GM10248 (cell line): ENCODE data around the gene FOXO1.

Experiments used
- CTCF ChIA-PET: fragments of 300-600 bp; sonication (Branson Sonifier 250); formaldehyde crosslinking; extraction: SDS; loops from one replicate; lab custom pipeline; 2021; ENCODE audit warnings: antibody characterized with exemption; lab: Yijun Ruan, JAX
- POLR2A ChIA-PET: fragments of 350-650 bp; sonication (Branson Sonifier 250); formaldehyde crosslinking; extraction: SDS; loops from one replicate; lab custom pipeline; 2020; ENCODE audit warnings: antibody characterized with exemption; lab: Yijun Ruan, JAX
- DNase-seq: peaks from one replicate; pipeline ENCODE4 v3.0.0; 2012; ENCODE audit errors: extremely low spot score
- TF ChIP-seq, protein P1 (sequence below): IDR thresholded peaks from 2 replicates; pipeline ENCODE4 v1.5.1; 2012; ENCODE audit warnings: mild to moderate bottlenecking, low read depth; ENCODE audit errors: extremely low read depth, missing control alignments, control extremely low read depth

FOXO1 gene

DNA sequence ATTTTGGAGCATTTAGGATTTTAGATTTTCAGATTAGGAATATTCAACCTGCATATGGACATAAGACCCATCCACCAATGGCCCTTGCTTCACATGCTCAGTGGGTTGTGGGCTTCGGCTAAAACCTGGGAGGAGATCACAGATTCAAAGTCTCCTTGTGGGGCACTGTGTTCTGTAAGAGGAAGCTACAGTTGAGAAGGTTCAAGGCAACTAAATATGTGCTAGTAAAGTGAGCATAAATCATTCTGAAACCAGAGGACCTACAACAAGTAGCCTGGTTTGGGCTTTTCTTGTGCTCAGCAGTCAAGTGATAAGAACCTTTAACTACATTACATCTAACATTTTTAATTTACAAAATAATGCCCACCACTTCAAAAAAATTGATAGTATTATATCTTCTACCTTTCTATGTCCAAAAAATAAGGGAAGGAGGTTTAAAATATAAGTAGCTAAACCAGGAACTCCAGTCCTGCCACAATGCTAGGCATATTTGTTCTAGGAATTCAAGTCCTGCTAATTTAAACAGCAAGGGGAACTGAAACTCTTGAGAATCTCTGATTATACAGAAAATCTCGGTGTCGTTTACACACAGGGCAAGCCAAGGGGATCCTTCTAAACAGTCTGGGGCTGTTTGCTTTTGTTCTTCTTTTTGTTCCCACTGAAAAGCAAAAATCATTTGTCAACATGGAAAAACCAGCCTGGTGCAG, 36.6 kb downstream of the FOXO1 start:
- ChIA-PET POLR2A (no interaction called here), CTCF (interaction anchor here (0.7 kb wide), 1 partner anchor 52 kb away, joined by 3 read pairs; no protein-coding TSS in a partner anchor)
- TF ChIP-seq, protein P1, sequence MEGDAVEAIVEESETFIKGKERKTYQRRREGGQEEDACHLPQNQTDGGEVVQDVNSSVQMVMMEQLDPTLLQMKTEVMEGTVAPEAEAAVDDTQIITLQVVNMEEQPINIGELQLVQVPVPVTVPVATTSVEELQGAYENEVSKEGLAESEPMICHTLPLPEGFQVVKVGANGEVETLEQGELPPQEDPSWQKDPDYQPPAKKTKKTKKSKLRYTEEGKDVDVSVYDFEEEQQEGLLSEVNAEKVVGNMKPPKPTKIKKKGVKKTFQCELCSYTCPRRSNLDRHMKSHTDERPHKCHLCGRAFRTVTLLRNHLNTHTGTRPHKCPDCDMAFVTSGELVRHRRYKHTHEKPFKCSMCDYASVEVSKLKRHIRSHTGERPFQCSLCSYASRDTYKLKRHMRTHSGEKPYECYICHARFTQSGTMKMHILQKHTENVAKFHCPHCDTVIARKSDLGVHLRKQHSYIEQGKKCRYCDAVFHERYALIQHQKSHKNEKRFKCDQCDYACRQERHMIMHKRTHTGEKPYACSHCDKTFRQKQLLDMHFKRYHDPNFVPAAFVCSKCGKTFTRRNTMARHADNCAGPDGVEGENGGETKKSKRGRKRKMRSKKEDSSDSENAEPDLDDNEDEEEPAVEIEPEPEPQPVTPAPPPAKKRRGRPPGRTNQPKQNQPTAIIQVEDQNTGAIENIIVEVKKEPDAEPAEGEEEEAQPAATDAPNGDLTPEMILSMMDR, result no peak
- peak; percentile 50 for DNase-seq

DNA sequence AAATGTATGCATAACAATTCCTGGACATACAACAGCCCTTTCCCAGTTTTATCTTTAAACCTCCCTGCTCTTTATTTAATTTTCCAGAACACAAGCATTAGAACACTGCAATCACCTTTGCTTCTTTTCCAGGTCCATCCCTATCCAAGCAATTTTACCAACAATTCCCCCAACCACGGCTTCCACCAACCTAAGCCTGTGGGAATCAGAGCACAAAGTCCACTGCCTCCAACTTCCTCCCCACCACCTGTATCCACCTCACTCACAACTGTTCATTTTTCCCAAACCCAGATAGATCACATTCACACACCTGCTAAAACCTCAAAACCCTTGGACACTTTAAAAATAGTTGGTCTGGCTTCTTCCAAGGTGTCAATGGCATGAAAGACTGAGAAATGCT, 39.5 kb downstream of the FOXO1 start:
- CTCF ChIA-PET, result interaction anchor here (1.2 kb wide), 1 partner anchor 9 kb away, joined by 3 read pairs; no protein-coding TSS in a partner anchor
- no peak for DNase-seq

DNA sequence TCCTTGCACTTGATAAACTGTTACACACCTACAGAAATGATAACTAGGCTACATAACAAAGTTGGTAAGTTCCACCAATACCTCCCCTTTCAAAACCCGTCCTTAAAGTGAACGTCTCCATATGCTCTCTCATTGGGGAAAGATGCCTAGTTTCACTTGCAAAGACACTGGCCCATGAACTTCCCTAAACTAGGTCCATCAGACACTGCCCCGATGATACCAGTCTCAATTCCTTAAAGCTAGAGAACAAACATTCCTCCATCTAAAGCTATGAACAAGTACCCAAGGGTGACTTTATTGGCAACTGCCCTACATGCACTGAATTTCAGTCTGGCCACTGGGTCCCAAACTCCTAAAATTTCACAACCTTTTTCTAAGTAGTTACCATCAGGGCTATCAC, 39.9 kb downstream of the FOXO1 start:
- ChIA-PET POLR2A (no interaction called here), CTCF (interaction anchor here (1.2 to 1.5 kb wide), 2 partner anchors 9 to 42 kb away, joined by 3 read pairs; no protein-coding TSS in a partner anchor)
- DNase-seq, result no peak
- TF ChIP-seq, protein P1, result no peak

More for the DNA sequence above, 39.5 kb downstream of the FOXO1 start:
- TF ChIP-seq, protein P1, result no peak
- POLR2A ChIA-PET, result no interaction called here

DNA sequence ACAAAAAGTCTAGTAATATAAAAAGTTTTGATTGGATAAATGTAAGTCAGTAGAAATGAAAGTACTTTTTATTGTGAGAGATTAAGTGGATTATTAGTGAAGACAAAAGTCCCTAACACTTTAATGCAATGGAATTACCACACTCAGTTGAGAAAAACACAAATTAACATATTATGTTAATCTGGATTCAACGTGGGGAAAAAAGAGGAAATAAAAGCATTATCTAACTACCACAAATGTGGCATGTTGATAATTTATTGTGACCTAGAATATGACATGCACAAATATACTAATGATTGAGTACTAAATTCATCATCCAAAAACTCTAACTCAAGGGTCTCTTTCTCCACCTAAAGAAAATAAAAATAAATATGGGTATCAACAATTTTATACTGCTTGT, 41.5 kb downstream of the FOXO1 start:
- ChIA-PET POLR2A (no interaction called here), CTCF (interaction anchor here (1.5 kb wide), 1 partner anchor 12 kb away, joined by 3 read pairs; no protein-coding TSS in a partner anchor)
- TF ChIP-seq, protein P1, result no peak
- no peak for DNase-seq

DNA sequence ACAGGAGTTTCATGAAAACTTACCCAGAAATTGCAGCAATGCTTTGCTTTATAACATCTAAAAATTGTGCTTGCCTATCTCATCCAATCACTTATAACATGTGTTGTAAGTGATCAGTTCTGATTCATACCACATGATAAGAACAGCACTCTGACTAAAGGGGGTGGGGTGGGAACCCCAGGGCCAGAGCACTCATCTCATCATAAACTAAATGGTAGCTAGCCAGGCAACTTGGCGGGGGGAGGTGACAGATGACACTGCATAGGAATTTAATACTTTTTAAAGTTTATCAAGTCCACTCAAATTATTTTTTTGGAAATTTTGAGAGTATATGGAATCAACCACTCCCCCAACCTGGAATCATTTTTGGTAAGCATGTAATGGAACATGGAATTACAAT, 42.1 kb downstream of the FOXO1 start:
- TF ChIP-seq, protein P1, result no peak
- POLR2A ChIA-PET, result no interaction called here
- CTCF ChIA-PET, result interaction anchor here (1.5 kb wide), 1 partner anchor 13 kb away, joined by 3 read pairs; no protein-coding TSS in a partner anchor
- DNase-seq, result no peak

DNA sequence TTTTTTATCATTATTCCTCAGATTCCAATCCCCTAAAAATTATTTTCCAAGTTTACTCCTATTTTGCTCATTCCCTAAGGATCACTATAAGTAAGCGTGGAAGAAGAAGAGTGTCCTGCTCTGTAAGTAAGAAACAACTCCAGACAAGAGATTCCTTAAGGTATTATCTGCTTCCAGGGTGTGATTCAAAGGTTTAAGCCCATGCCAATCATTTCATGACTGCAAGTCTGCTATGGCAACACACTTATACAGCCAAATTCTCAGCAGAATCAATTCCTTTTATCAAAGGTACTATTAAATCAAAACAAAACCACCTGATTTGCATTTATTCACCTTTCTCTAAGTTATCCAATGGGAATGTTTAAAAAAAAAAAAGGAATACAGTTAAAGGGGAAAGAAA, 43.7 kb downstream of the FOXO1 start:
- POLR2A ChIA-PET, result no interaction called here
- no peak for DNase-seq
- TF ChIP-seq, protein P1, result no peak
- CTCF ChIA-PET, result no interaction called here

DNA sequence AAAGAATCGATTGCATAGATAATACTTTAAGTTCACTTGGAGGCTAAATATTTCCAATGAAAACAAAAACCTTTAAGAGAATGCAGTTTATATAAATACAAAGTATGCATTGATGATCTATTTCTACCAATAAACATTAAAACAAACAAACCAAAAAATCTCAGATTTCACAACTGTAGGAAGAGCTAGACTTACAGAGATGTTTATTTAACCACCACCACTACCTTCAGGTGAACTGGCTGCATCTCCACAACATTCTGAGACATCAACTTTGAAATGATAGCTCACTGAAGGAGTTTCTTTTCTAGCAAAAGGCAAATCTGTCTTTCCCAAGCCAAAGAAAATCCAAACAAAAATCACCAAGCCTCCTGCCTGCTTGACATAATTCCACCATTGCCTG, 44.2 kb downstream of the FOXO1 start:
- CTCF ChIA-PET, result no interaction called here
- POLR2A ChIA-PET, result no interaction called here
- no peak for DNase-seq
- TF ChIP-seq, protein P1, result no peak
